ENCODE measurements around the gene KCNIP3. TPM values are rescaled to one million over a fixed set of nuclear protein-coding genes. Genes with fewer than 3 reads are reported as not detected.

Gene KCNIP3
- total RNA-seq, 1 donor: 2.6 TPM

GRCh38 chr2:95278637-95279225 lies 18.4 kb upstream of the KCNIP3 start:
- DNase-seq (ENCODE audit: low read depth): no peak
- no peak for TF ChIP-seq CTCF (IDR thresholded peaks at IDR 0.05; ENCODE audit: insufficient read depth, low read depth, low read length)
- H3K4me3 ChIP-seq (ENCODE audit: low read depth, low read length): no peak overlapping the region

- DNase-seq (ENCODE audit: low read depth): no peak
- no peak for TF ChIP-seq CTCF (IDR thresholded peaks at IDR 0.05; ENCODE audit: insufficient read depth, low read depth, low read length)
- no peak overlapping the region for H3K4me3 ChIP-seq (ENCODE audit: low read depth, low read length)
Measured at GRCh38 chr2:95279435-95280035, 17.6 kb upstream of the KCNIP3 start.

- H3K4me3 ChIP-seq (ENCODE audit: low read depth, low read length): no peak overlapping the region
- TF ChIP-seq CTCF (IDR thresholded peaks at IDR 0.05; ENCODE audit: insufficient read depth, low read depth, low read length): no peak
- no peak for DNase-seq (ENCODE audit: low read depth)
Measured at GRCh38 chr2:95281071-95281470, 16.1 kb upstream of the KCNIP3 start.

GRCh38 chr2:95281786-95282185 lies 15.4 kb upstream of the KCNIP3 start:
- DNase-seq (ENCODE audit: low read depth): no peak
- no peak for TF ChIP-seq CTCF (IDR thresholded peaks at IDR 0.05; ENCODE audit: insufficient read depth, low read depth, low read length)
- H3K4me3 ChIP-seq (ENCODE audit: low read depth, low read length): no peak overlapping the region

GRCh38 chr2:95282458-95282857 lies 14.7 kb upstream of the KCNIP3 start:
- no peak for DNase-seq (ENCODE audit: low read depth)
- no peak overlapping the region for H3K4me3 ChIP-seq (ENCODE audit: low read depth, low read length)
- TF ChIP-seq CTCF (IDR thresholded peaks at IDR 0.05; ENCODE audit: insufficient read depth, low read depth, low read length): no peak

- H3K4me3 ChIP-seq (ENCODE audit: low read depth, low read length): no peak overlapping the region
- DNase-seq (ENCODE audit: low read depth): no peak
- TF ChIP-seq CTCF (IDR thresholded peaks at IDR 0.05; ENCODE audit: insufficient read depth, low read depth, low read length): no peak
Measured at GRCh38 chr2:95283562-95283961, 13.6 kb upstream of the KCNIP3 start.

Measured in fibroblast of villous mesenchyme (primary cell).